Neuronal stem cell (in vitro differentiated cells): Measurements from ENCODE around the gene LENG1.

ENCODE experiments used
- DNase-seq: peaks from one replicate; pipeline ENCODE4 v3.0.0-alpha.2; 2013; ENCODE audit warnings: low spot score
- H2AFZ ChIP-seq: one replicate; pipeline ENCODE4 v1.6.1; 2013; ENCODE audit warnings: mild to moderate bottlenecking, low read length, inconsistent platforms
- H2AK5ac ChIP-seq: 2 replicates; pipeline ENCODE4 v1.6.1; 2013; ENCODE audit warnings: low read depth, mild to moderate bottlenecking, inconsistent platforms, low read length, moderate library complexity, mixed read lengths
- H2BK120ac ChIP-seq: 2 replicates; pipeline ENCODE4 v1.6.1; 2013; ENCODE audit warnings: low read depth, mild to moderate bottlenecking, inconsistent platforms, low read length, moderate library complexity, mixed read lengths
- H2BK12ac ChIP-seq: one replicate; pipeline ENCODE4 v1.6.1; 2013; ENCODE audit warnings: low read length, inconsistent platforms
- H2BK15ac ChIP-seq: 2 replicates; pipeline ENCODE4 v1.6.1; 2013; ENCODE audit warnings: mild to moderate bottlenecking, low read length, inconsistent platforms, mixed read lengths
- H2BK5ac ChIP-seq: one replicate; pipeline ENCODE4 v1.6.1; 2013; ENCODE audit warnings: inconsistent platforms, mild to moderate bottlenecking, low read length, moderate library complexity
- H3K14ac ChIP-seq: one replicate; pipeline ENCODE4 v1.6.1; 2013; ENCODE audit warnings: low read length, inconsistent platforms
- H3K18ac ChIP-seq: 2 replicates; pipeline ENCODE4 v1.6.1; 2013; ENCODE audit warnings: low read length, inconsistent platforms
- H3K23ac ChIP-seq: 2 replicates; pipeline ENCODE4 v1.6.1; 2013; ENCODE audit warnings: low read depth, mild to moderate bottlenecking, mixed read lengths, low read length, inconsistent platforms; ENCODE audit not compliant: poor library complexity
- H3K27ac ChIP-seq: replicated peaks from 3 replicates; pipeline ENCODE4 v1.5.1; 2013; ENCODE audit warnings: low read length, inconsistent platforms
- H3K27me3 ChIP-seq, 3 experiments: 2 replicates each; pipeline ENCODE4 v1.6.1; 2013; ENCODE audit warnings: low read length in 3 of 3, mild to moderate bottlenecking in 2 of 3, inconsistent platforms in 1 of 3, low read depth in 1 of 3, mixed read lengths in 1 of 3, moderate library complexity in 1 of 3; ENCODE audit not compliant: control insufficient read depth in 3 of 3, insufficient read depth in 3 of 3
- H3K36me3 ChIP-seq, 2 donors: replicated peaks in 1 of 2; 2 replicates each; pipeline ENCODE4 v1.6.1; 2013; ENCODE audit warnings: low read length in 2 of 2; ENCODE audit not compliant: control insufficient read depth in 2 of 2, insufficient read depth in 2 of 2
- H3K4ac ChIP-seq: 2 replicates; pipeline ENCODE4 v1.6.1; 2013; ENCODE audit warnings: inconsistent platforms, mild to moderate bottlenecking, low read length, moderate library complexity
- H3K4me1 ChIP-seq, 2 donors: 1 replicate in 1 of 2; 2 replicates in 1 of 2; pipeline ENCODE4 v1.6.1; 2013; ENCODE audit warnings: low read length in 2 of 2, low read depth in 1 of 2; ENCODE audit not compliant: control insufficient read depth in 2 of 2, insufficient read depth in 1 of 2
- H3K4me2 ChIP-seq: one replicate; pipeline ENCODE4 v1.6.1; 2013; ENCODE audit warnings: mild to moderate bottlenecking, low read length, inconsistent platforms; ENCODE audit not compliant: insufficient read depth, poor library complexity, severe bottlenecking
- H3K4me3 ChIP-seq, 2 donors: 2 replicates each; pipeline ENCODE4 v1.5.1; 2013; ENCODE audit warnings: low read length in 2 of 2, mild to moderate bottlenecking in 2 of 2, inconsistent platforms in 1 of 2, moderate library complexity in 1 of 2
- H3K79me1 ChIP-seq: one replicate; pipeline ENCODE4 v1.6.1; 2013; ENCODE audit warnings: low read depth, mild to moderate bottlenecking, inconsistent platforms, low read length, moderate library complexity
- H3K9ac ChIP-seq: one replicate; pipeline ENCODE4 v1.6.1; 2013; ENCODE audit warnings: mild to moderate bottlenecking, low read depth, low read length, inconsistent platforms; ENCODE audit not compliant: poor library complexity
- H3K9me3 ChIP-seq, 2 donors: replicated peaks in 1 of 2; 2 replicates each; pipeline versions ENCODE3 to v1.6.1; 2013; ENCODE audit warnings: low read length in 2 of 2, mild to moderate bottlenecking in 2 of 2, inconsistent platforms in 1 of 2, low read depth in 1 of 2, mixed read lengths in 1 of 2, moderate library complexity in 1 of 2; ENCODE audit not compliant: control insufficient read depth in 2 of 2, insufficient read depth in 1 of 2
- H4K8ac ChIP-seq: one replicate; pipeline ENCODE4 v1.6.1; 2013; ENCODE audit warnings: low read depth, mild to moderate bottlenecking, inconsistent platforms, low read length, moderate library complexity
- H4K91ac ChIP-seq: one replicate; pipeline ENCODE4 v1.6.1; 2013; ENCODE audit warnings: low read length, low read depth, mild to moderate bottlenecking, inconsistent platforms; ENCODE audit not compliant: poor library complexity
- WGBS, 2 donors: extraction: QIAGEN DNeasy Blood & Tissue Kit; methylation state at CpG; one replicate each; pipeline ENCODE4 v1.1.7; 2013; ENCODE audit warnings: missing lambda C conversion rate in 2 of 2, mixed read lengths in 1 of 2; ENCODE audit not compliant: insufficient read length in 2 of 2, insufficient replicate concordance in 1 of 2; ENCODE audit errors: extremely low coverage in 2 of 2; 5-methylcytosine and 5-hydroxymethylcytosine counted together

LENG1 gene

DNA sequence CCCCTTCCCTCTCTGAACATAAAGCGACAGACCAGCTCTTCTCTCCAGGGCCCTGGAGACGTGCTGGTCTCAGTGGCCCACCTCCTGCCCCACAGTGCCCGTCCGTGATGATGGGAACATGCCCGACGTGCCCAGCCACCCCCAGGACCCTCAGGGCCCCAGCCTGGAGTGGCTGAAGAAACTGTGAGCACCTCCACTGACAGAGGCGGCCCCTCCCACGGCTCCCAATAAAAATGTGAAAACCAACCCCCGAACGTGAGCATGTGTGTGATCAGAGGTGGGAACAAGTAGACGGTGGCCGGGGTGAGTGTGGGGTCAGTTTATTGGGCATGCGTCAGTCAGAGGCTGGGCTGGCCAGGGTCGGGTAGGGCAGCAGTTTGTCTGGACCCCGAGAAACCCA lies 52.8 kb downstream of the LENG1 start:
- WGBS, 2 donors: no CpG with 5 or more reads among the region's 15 CpGs
- H4K91ac ChIP-seq: no peak overlapping the region
- H3K79me1 ChIP-seq: peaks cover 4% of the 10 kb centered on the region
- no peak overlapping the region for H3K23ac ChIP-seq
- no peak overlapping the region for H3K9ac ChIP-seq
- H2BK12ac ChIP-seq: no peak overlapping the region
- H2AK5ac ChIP-seq: no peak overlapping the region
- no peak overlapping the region for H3K4me3 ChIP-seq
- H4K8ac ChIP-seq: no peak overlapping the region
- peaks cover 43 to 58% of the 10 kb centered on the region in 2 donors for H3K36me3 ChIP-seq
- H3K4me1 ChIP-seq: peaks cover 0 to 2% of the 10 kb centered on the region in 2 donors
- H3K4me2 ChIP-seq: no peak overlapping the region
- DNase-seq: no peak
- no peak overlapping the region for H3K18ac ChIP-seq
- no peak overlapping the region for H2BK5ac ChIP-seq
- H3K9me3 ChIP-seq: no peaks in the 10 kb centered on the region
- no peak overlapping the region for H3K27ac ChIP-seq
- H2BK120ac ChIP-seq: no peak overlapping the region
- H3K27me3 ChIP-seq: no peaks in the 10 kb centered on the region
- no peak overlapping the region for H2AFZ ChIP-seq
- no peak overlapping the region for H3K14ac ChIP-seq
- H3K4ac ChIP-seq: no peak overlapping the region
- no peak overlapping the region for H2BK15ac ChIP-seq

DNA sequence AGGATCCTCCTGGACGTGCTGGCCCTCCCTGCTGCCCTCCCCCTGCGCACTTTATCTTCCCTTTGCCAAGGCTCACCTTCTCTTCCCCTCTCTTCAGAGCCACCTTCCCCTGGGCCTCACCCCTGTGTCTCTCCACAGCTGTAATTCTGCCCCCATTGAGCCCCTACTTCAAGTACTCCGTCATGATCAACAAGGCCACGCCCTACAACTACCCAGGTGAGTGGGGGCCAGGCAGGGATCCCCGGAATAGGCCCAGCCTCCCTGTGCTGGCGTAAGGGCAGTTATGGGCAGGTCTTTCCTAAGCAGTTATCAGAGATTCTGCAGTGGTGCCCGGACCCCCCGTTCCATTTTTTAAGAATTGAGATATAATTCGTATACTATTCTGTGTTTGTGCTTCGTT lies 53.7 kb downstream of the LENG1 start:
- WGBS, 2 donors: no CpG with 5 or more reads among the region's 10 CpGs
- Histone ChIP-seq H2AK5ac (no peak overlapping the region), H3K9ac (no peak overlapping the region), H2BK15ac (no peak overlapping the region), H3K9me3 (no peaks in the 10 kb centered on the region), H3K4ac (no peak overlapping the region), H3K27ac (no peak overlapping the region), H4K91ac (no peak overlapping the region), H3K79me1 (peaks cover 4% of the 10 kb centered on the region), H2BK12ac (no peak overlapping the region), H2BK120ac (no peak overlapping the region), H3K4me2 (no peak overlapping the region), H4K8ac (no peak overlapping the region), H3K14ac (no peak overlapping the region), H3K4me1 (peaks cover 0 to 2% of the 10 kb centered on the region in 2 donors), H2AFZ (no peak overlapping the region), H3K27me3 (no peaks in the 10 kb centered on the region), H3K4me3 (peak overlapping the region in 1 of 2 donors; percentile 14), H3K23ac (no peak overlapping the region), H2BK5ac (no peak overlapping the region), H3K18ac (no peak overlapping the region), H3K36me3 (peaks cover 40 to 53% of the 10 kb centered on the region in 2 donors)
- DNase-seq: no peak
